Esophagus squamous epithelium (tissue), 4 donors: Measurements from ENCODE around the gene PDGFD.

ENCODE experiments used
- POLR2A ChIP-seq, 4 donors: fragments of 450-650 bp; IDR thresholded peaks; one replicate each; pipeline ENCODE4 v1.6.1; 2017; ENCODE audit warnings: antibody characterized with exemption in 4 of 4, mild to moderate bottlenecking in 4 of 4, moderate library complexity in 3 of 4
- TF ChIP-seq, protein P1 (sequence below), 6 experiments: fragments of 450-650 bp in 4 of 6; fragments of 200-600 bp in 2 of 6; sonication (generic) in 2 of 6; IDR thresholded peaks; one replicate each; pipeline ENCODE4 v1.5.1; 2016 to 2019; ENCODE audit warnings: antibody characterized with exemption in 6 of 6, mild to moderate bottlenecking in 4 of 6, moderate library complexity in 4 of 6

- TF ChIP-seq, protein P1, sequence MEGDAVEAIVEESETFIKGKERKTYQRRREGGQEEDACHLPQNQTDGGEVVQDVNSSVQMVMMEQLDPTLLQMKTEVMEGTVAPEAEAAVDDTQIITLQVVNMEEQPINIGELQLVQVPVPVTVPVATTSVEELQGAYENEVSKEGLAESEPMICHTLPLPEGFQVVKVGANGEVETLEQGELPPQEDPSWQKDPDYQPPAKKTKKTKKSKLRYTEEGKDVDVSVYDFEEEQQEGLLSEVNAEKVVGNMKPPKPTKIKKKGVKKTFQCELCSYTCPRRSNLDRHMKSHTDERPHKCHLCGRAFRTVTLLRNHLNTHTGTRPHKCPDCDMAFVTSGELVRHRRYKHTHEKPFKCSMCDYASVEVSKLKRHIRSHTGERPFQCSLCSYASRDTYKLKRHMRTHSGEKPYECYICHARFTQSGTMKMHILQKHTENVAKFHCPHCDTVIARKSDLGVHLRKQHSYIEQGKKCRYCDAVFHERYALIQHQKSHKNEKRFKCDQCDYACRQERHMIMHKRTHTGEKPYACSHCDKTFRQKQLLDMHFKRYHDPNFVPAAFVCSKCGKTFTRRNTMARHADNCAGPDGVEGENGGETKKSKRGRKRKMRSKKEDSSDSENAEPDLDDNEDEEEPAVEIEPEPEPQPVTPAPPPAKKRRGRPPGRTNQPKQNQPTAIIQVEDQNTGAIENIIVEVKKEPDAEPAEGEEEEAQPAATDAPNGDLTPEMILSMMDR (IDR thresholded peaks at IDR 0.05): no peak
- no peak for TF ChIP-seq POLR2A (IDR thresholded peaks at IDR 0.05)
Measured at GRCh38 chr11:103877221-103877620, 286.7 kb downstream of the PDGFD start.
